ENCODE data around the gene TLR4.

GRCh38 chr9:117747386-117747970 is 43.3 kb downstream of the TLR4 start:
- no peak for TF ChIP-seq CTCF (IDR thresholded peaks at IDR 0.05)
- no peak for TF ChIP-seq POLR2A (IDR thresholded peaks at IDR 0.05)
- no peak for TF ChIP-seq POLR2AphosphoS5 (IDR thresholded peaks at IDR 0.05)
